Left renal cortex interstitium (tissue), 4 donors: ENCODE results near the gene GSTM5. TPM values are rescaled to one million over a fixed set of nuclear protein-coding genes. Genes with fewer than 3 reads are reported as not detected.
"Not testable (repeated sequence)": the region's sequence is repeated elsewhere in the genome, so short reads cannot be mapped to it uniquely, and the experiment has no call there.

ENCODE experiments used
- DNase-seq, 4 donors: peaks; one replicate each; pipeline ENCODE4 v3.0.0-alpha.2; 2013; ENCODE audit warnings: low read depth in 4 of 4, low spot score in 2 of 4, missing footprints in 1 of 4
- polyA plus RNA-seq, 4 donors: library from polyadenylated mRNA; unstranded; fragments of 120-200 nt; gene quantifications; one replicate each; pipeline ENCODE4 v1.2.1, GENCODE V29; 2013; ENCODE audit not compliant: insufficient read length in 4 of 4

GSTM5 gene
- polyA plus RNA-seq, 4 donors = 34.2 to 55.5 (median 39.7) TPM

DNA sequence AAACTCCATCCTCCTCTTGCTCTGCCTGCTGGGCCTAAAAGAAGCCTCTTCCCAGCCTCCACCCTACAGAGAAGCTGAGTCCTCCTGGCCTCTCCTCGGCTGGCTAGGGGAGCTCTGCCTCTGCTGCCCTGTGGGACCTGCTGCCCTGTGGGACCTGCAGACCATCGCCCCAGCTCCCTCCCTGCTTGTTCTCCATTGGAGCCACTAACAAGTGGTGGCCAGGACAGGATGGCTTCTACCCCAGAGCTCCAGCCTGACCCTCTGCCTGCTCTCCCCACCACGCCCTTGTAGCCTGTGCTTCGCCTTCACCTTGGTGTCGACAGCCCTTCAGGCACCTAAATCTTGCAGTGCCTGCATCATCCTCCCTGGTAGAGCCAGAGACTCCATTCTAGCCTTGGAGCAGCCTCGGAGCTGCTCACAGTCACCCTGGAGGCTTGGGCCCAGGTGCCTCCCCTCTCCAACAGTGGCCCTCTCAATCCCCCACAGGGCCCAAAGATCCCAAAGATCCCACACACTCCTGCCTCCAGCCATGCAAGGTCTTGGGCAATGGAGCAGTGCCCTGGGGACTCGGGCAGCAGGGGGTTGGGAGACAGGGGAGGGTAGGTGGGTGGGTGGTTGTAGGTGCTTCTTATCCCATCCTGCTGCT lies 48.7 kb downstream of the GSTM5 start:
- no peak for DNase-seq

DNA sequence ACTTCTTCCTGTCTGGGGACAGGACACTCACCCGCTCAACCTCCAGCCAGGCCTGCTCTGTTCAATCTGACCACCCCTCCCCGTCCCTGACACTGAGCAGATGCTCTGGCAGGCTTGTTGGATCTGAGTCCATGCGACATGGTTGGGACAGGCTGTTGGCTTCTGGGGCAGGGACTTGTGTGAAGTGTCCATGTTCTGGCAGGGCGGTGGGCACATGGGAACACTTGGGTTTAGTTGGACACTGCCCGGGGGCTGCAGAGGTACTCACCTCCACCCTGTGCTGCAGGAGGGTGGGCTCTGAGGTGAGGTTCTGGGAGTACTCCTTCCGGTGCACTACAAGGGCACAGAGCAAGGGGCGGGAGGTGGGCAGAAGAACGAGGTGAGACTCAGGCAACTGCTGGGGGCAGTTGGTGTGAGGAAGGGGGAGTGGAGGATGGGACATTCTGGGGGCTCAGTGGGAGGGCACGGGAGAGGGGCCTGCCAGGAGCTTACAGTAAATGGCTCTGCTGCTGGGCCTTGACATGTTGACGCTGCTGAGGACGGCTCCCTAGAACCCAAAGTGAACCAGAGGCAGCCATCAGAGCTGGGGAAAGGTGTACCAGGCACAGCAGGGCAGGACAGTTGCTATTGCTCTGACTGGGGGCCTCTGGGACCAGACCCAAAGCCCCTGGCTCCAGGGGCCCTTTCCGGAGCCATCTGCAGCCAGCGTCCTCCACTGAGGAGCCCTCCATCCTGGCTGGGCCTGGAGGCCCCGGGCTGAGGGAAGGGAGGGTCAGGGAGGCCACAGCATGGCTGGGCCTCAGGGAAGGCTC lies 49.4 kb downstream of the GSTM5 start:
- no peak for DNase-seq

- no peak for DNase-seq
These were observed 50.1 kb downstream of the GSTM5 start for GRCh38 chr1:109762039-109762585.

GRCh38 chr1:109762821-109763645 lies 51.0 kb downstream of the GSTM5 start:
- DNase-seq = no peak

- no peak for DNase-seq
These were observed 51.8 kb downstream of the GSTM5 start, which contains the start of gene EPS8L3 for GRCh38 chr1:109763646-109764415. Gene EPS8L3 (minus strand): TSS chr1:109763923. CDS start chr1:109761749, 2,174 bp downstream.

DNA sequence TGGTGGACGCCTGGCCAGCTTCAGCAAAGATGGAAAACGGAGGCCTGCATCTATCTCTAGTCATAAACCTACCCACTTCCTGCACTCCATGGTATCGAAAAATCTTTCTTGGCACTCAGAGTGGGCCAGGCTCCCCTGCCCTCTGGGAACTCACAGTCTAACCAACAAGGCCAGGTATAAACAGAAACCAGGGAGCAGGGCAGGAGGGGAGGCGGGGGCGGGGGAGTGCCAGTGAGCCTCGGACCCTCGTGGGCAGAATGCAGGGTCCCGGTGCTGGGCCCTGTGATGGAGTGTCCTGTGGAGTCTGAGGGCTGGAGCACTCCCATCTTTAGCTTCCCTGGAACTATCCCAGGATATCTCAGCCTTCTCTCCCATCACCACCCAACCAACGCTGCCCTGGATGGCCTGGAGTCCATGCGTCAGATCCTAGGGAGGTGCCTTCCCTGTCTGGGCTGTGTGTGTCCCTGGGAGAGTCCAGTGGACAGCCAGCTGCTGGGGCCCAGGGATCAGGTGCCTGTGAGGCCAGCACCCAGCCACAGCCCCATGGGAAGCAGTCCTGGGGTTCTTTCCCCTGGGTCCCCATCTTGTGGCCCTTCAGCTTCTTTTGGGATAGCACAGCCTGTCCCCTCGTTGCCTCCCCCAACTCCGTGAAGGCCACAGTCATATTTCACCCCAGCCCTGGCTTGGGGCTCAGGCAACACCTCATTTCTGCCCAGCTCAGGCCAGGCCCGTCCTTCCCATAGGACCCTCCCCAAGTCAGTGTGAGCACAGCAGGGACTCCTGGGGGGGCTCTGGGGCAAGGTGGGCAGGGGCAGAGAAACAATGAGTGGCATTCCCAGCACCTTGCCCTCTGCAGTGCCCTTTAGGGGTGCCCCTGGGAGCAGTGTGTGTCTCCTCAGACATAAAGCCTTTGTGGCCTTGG lies 52.8 kb downstream of the GSTM5 start:
- DNase-seq = no peak

DNA sequence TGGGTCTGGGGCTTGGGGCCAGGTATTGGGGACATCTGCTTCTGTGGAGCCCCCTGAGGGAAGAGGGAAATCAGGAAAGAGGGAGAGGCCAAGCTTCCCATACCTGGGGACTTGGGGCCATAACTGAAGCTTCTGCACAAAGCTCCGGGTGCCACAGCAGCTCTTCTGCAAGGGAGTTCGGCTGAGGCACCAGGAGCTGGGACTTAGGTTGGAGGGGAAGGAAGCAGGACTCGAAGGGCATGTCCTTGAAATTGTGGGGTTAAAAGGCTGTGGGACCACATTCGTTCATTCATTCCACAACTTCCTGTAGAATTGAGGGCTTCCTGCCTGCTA lies 53.4 kb downstream of the GSTM5 start:
- DNase-seq = no peak

GRCh38 chr1:109765896-109766615 lies 54.0 kb downstream of the GSTM5 start:
- DNase-seq = no peak

DNA sequence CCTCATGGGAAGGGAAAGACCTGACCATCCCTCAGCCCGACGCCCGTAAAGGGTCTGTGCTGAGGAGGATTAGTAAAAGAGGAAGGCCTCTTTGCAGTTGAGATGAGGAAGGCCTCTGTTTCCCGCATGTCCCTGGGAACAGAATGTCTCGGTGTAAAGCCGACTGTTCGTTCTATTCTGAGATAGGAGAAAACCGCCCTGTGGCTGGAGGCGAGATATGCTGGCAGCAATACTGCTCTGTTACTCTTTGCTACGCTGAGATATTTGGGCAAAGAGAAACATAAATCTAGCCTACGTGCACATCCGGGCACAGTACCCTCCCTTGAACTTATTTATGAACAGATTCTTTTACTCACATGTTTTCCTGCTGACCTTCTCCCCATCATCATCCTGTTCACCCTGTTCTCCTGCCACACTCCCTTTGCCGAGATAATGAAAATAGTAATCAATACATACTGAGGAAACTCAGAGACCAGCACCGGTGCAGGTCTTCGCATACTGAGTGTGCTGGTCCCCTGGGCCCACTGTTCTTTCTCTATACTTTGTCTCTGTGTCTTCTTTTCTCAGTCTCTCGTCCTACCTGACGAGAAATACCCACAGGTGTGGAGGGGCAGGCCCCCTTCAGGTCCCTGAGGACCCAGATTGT lies 55.1 kb downstream of the GSTM5 start:
- not testable (repeated sequence) for DNase-seq

Other genes starting within 250 kb of the GSTM5 start
- gene SYPL2, start 245.7 kb upstream of the GSTM5 start, polyA plus RNA-seq = 10 to 100 TPM in 2 of 4 donors, 1 to 10 TPM in 2; 5.6 to 14.0 (median 11.2) TPM
- 10 to 100 TPM in 3 of 4 donors, 1 to 10 TPM in 1; 6.9 to 17.7 (median 11.8) TPM for gene ATXN7L2, start 228.3 kb upstream of the GSTM5 start, polyA plus RNA-seq
- gene CYB561D1, start 218.2 kb upstream of the GSTM5 start, polyA plus RNA-seq = 10 to 100 TPM in 1 of 4 donors, 1 to 10 TPM in 3; 7.8 to 10.1 (median 8.9) TPM
- gene AMIGO1, start 202.5 kb upstream of the GSTM5 start, polyA plus RNA-seq = 10 to 100 TPM in 1 of 4 donors, 1 to 10 TPM in 3; 7.2 to 10.0 (median 8.1) TPM
- 1 to 10 TPM in 2 of 4 donors, under 1 TPM in 2; 0.58 to 1.0 (median 0.81) TPM for gene GPR61, start 172.4 kb upstream of the GSTM5 start, polyA plus RNA-seq
- 10 to 100 TPM; 10.1 to 13.8 (median 12.2) TPM for gene GNAI3, start 163.6 kb upstream of the GSTM5 start, polyA plus RNA-seq
- gene GNAT2, start 92.6 kb upstream of the GSTM5 start, polyA plus RNA-seq = not detected
- gene AMPD2, start 92.4 kb upstream of the GSTM5 start, polyA plus RNA-seq = 10 to 100 TPM; 40.7 to 66.9 (median 51.5) TPM
- 10 to 100 TPM; 49.3 to 65.5 (median 61.8) TPM for gene GSTM4, start 56.2 kb upstream of the GSTM5 start, polyA plus RNA-seq
- gene GSTM2, start 44.2 kb upstream of the GSTM5 start, polyA plus RNA-seq = 100 to 1,000 TPM; 143 to 275 (median 238) TPM
- 100 to 1,000 TPM in 1 of 4 donors, 1 to 10 TPM in 3; 1.7 to 119 (median 3.1) TPM for gene GSTM1, start 24.4 kb upstream of the GSTM5 start, polyA plus RNA-seq
- gene GSTM3, start 28.8 kb downstream of the GSTM5 start, polyA plus RNA-seq = 100 to 1,000 TPM; 201 to 268 (median 237) TPM
- 1 to 10 TPM in 1 of 4 donors, under 1 TPM in 3; 0.37 to 1.6 (median 0.71) TPM for gene EPS8L3, start 51.7 kb downstream of the GSTM5 start, polyA plus RNA-seq
- 1 to 10 TPM; 7.5 to 9.3 (median 8.5) TPM for gene CSF1, start 198.6 kb downstream of the GSTM5 start, polyA plus RNA-seq